Colonic mucosa (tissue), 4 donors: Measurements from ENCODE around the gene ABCG8. TPM values are rescaled to one million over a fixed set of nuclear protein-coding genes. Genes with fewer than 3 reads are reported as not detected.

Source experiments
- DNase-seq: peaks from one replicate; pipeline ENCODE4 v3.0.0-alpha.2; 2020
- H3K27ac ChIP-seq: fragments of 200-600 bp; one replicate; pipeline ENCODE4 v1.8.0; 2021
- H3K27me3 ChIP-seq: fragments of 200-600 bp; one replicate; pipeline ENCODE4 v1.8.0; 2021
- H3K36me3 ChIP-seq: fragments of 200-600 bp; one replicate; pipeline ENCODE4 v1.8.0; 2021
- H3K4me1 ChIP-seq: fragments of 200-600 bp; one replicate; pipeline ENCODE4 v1.8.0; 2021; ENCODE audit warnings: mild to moderate bottlenecking
- H3K4me3 ChIP-seq: fragments of 200-600 bp; one replicate; pipeline ENCODE4 v1.8.0; 2021
- H3K9ac ChIP-seq, 2 donors: one replicate each; pipeline ENCODE4 v1.7.0; 2013; ENCODE audit warnings: control low read depth in 2 of 2, low read depth in 2 of 2, low read length in 2 of 2
- H3K9me3 ChIP-seq: fragments of 200-600 bp; one replicate; pipeline ENCODE4 v1.8.0; 2021
- intact Hi-C: fragments of 100-400 bp; cut with DNase I; formaldehyde crosslinking; loops from one replicate; pipeline ENCODE4 v1.14.1; 2022
- total RNA-seq, 2 donors: library from RNA; stranded (reverse); fragmentation: NEBNext Ultra II Directional in 1 of 2; extraction: Animal tissue kit (Norgen Biotek cat#: 25700) in 1 of 2; gene quantifications; one replicate each; pipeline ENCODE4 v1.2.1, GENCODE V29; 2021
- TF ChIP-seq, protein P1 (sequence below): fragments of 200-600 bp; IDR thresholded peaks from one replicate; pipeline ENCODE4 v1.8.0; 2022; ENCODE audit warnings: antibody characterized with exemption, mild to moderate bottlenecking
- donor health status: healthy.
- donor health status: DM: no; HTN: no; CAD: no.
- donor health status: DM: no; HTN: no; CAD: no.

Gene ABCG8
- total RNA-seq, 2 donors from 2014 or later, result 0.12 to 0.48 TPM

GRCh38 chr2:43894743-43895142, 56.0 kb downstream of the ABCG8 start:
- H3K36me3 ChIP-seq, result no peaks in the 10 kb centered on the region
- no peaks in the 10 kb centered on the region for H3K4me1 ChIP-seq
- TF ChIP-seq, protein P1, sequence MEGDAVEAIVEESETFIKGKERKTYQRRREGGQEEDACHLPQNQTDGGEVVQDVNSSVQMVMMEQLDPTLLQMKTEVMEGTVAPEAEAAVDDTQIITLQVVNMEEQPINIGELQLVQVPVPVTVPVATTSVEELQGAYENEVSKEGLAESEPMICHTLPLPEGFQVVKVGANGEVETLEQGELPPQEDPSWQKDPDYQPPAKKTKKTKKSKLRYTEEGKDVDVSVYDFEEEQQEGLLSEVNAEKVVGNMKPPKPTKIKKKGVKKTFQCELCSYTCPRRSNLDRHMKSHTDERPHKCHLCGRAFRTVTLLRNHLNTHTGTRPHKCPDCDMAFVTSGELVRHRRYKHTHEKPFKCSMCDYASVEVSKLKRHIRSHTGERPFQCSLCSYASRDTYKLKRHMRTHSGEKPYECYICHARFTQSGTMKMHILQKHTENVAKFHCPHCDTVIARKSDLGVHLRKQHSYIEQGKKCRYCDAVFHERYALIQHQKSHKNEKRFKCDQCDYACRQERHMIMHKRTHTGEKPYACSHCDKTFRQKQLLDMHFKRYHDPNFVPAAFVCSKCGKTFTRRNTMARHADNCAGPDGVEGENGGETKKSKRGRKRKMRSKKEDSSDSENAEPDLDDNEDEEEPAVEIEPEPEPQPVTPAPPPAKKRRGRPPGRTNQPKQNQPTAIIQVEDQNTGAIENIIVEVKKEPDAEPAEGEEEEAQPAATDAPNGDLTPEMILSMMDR, result no peak
- no peaks in the 10 kb centered on the region for H3K27me3 ChIP-seq
- DNase-seq, result no peak
- no peak overlapping the region for H3K9ac ChIP-seq
- no peaks in the 10 kb centered on the region for H3K9me3 ChIP-seq
- no peak overlapping the region for H3K4me3 ChIP-seq
- intact Hi-C loops, result loop anchor here (10.0 kb wide), 1 partner anchor 280 kb away; no protein-coding TSS in a partner anchor
- no peak overlapping the region for H3K27ac ChIP-seq

- Histone ChIP-seq H3K27me3 (no peaks in the 10 kb centered on the region), H3K9me3 (no peaks in the 10 kb centered on the region), H3K4me1 (no peaks in the 10 kb centered on the region), H3K36me3 (no peaks in the 10 kb centered on the region), H3K9ac (no peak overlapping the region), H3K27ac (no peak overlapping the region), H3K4me3 (no peak overlapping the region)
- TF ChIP-seq, protein P1, result no peak
- intact Hi-C loops, result loop anchor here (10.0 kb wide), 1 partner anchor 282 kb away; no protein-coding TSS in a partner anchor
- DNase-seq, result no peak
These were observed 58.1 kb downstream of the ABCG8 start for GRCh38 chr2:43896906-43897305.

DNA sequence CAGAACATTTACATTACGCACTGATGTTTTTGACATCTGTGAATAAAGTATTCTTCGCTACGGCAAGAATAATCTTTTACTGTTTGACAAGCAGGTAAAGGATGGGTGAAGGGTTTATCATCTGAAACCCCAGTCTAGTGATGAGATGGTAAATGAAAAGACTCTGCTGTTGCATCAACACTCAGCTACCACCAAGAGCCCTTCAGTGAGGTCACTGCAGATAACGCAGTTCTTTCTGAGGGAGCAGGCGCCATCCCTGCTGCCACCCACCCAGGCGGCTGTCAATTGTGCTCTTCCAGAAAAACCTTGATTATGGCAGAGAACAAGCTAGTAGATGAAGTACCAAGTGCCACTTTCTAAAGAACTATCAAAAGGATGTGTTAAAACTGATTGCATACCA, 58.7 kb downstream of the ABCG8 start:
- Histone ChIP-seq H3K36me3 (no peaks in the 10 kb centered on the region), H3K27ac (no peak overlapping the region)
- TF ChIP-seq, protein P1, result no peak

DNA sequence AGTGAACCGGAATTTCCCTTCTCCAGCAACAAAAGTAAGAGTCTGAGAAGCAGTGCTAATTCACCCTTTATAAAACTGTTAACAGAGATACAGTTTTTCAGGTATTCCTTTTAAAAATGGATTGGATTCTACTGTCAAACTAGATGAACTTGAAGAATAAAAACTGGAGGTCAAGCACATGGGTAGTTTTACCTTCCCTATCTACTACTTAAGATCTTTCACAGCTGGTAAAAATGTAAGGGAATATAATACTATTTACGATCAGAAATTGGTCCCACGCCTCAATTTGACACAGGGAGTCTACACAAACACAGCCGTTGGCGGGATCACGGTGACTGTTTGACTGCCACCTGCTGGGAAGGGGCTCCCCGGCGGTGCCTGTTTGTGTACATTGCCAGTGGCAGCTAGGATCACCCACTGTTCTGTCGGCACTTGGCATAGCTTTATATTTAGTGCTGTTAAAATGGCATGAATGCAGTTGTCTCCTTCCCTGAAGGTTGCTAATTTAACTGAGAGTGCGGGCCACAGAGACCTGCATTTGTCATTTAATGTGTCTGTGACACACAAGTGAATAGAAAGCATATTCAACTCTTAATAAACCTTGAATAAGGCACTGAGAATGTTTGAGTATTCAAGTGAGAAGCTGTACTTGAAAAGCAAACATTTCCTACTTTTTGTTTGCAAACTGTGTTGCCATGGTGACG, 59.5 kb downstream of the ABCG8 start:
- H3K9ac ChIP-seq, result no peak overlapping the region
- no peaks in the 10 kb centered on the region for H3K27me3 ChIP-seq
- no peak overlapping the region for H3K27ac ChIP-seq
- no peaks in the 10 kb centered on the region for H3K9me3 ChIP-seq
- peak; percentile 32 for DNase-seq
- intact Hi-C loops, result loop anchor here (10.0 kb wide), 1 partner anchor 283 kb away; no protein-coding TSS in a partner anchor
- no peak overlapping the region for H3K4me3 ChIP-seq
- no peaks in the 10 kb centered on the region for H3K4me1 ChIP-seq
- TF ChIP-seq, protein P1, result peak; percentile 26
- H3K36me3 ChIP-seq, result no peaks in the 10 kb centered on the region

More for the DNA sequence above, 58.7 kb downstream of the ABCG8 start:
- intact Hi-C loops, result loop anchor here (10.0 kb wide), 1 partner anchor 283 kb away; no protein-coding TSS in a partner anchor
- Histone ChIP-seq H3K27me3 (no peaks in the 10 kb centered on the region), H3K4me3 (no peak overlapping the region), H3K9ac (no peak overlapping the region), H3K4me1 (no peaks in the 10 kb centered on the region), H3K9me3 (no peaks in the 10 kb centered on the region)
- no peak for DNase-seq

DNA sequence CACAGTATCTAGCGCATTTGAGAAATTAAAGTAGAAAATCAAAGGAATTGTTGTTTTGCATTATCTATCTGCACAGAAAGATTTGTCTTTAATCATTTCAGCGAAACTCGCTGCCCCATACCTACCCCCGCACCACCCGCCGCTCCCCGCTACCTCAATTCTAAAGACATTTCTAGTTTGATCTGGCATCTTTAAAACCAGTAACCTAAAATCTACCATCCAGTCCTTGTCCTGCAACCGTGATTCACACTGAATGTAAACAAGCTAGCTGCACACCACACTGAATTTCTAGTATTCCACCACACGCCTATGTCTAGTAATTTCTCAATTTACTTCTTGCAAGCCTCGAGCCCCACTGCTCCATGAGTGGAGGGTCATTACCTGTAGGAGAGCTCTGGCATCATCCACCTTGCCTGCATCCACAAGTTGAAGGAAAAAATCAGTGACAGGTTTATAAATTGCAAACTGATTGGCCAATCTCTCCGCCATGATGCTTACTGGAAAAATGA, 60.1 kb downstream of the ABCG8 start:
- Histone ChIP-seq H3K4me1 (no peaks in the 10 kb centered on the region), H3K27me3 (no peaks in the 10 kb centered on the region), H3K36me3 (no peaks in the 10 kb centered on the region), H3K27ac (no peak overlapping the region), H3K4me3 (no peak overlapping the region), H3K9me3 (no peaks in the 10 kb centered on the region), H3K9ac (no peak overlapping the region)
- TF ChIP-seq, protein P1, result no peak
- no peak for DNase-seq
- intact Hi-C loops, result loop anchor here (10.0 kb wide), 1 partner anchor 284 kb away; no protein-coding TSS in a partner anchor
